ENCODE data around the gene EIF4A3. TPM values are rescaled to one million over a fixed set of nuclear protein-coding genes. Genes with fewer than 3 reads are reported as not detected.
A peak's percentile ranks its signal among the peaks of the same experiment; 100 is the strongest.

The EIF4A3 gene
- total and polyA plus RNA-seq, 12 donors = 16.2 to 51.0 (median 34.3) TPM

DNA sequence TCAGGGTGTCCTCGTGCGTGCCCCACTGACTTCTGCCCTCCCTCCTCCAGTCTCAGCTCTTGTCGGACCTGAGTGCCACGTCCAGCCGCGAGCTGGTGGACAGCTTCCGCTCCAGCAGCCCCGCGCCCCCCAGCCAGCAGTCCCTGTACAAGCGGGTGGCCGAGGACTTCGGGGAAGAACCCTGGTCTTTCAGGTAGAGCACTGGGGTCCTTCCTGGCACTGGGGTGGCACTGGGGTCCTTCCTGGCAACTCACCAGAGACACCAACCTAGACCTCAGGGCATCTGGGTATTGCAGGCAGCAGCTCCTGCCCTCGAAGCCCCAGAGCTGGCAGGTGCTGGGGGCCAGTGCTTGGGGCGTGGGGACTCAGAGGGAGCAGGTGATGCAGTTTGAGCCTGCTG, 48.2 kb upstream of the EIF4A3 start:
- Histone ChIP-seq H3K27me3 (peaks cover 0 to 27% (median 4%) of the 10 kb centered on the region in 7 donors), H3K36me3 (no peaks in the 10 kb centered on the region), H3K4me1 (peaks cover 5 to 24% (median 16%) of the 10 kb centered on the region in 9 donors), H3K27ac (no peak overlapping the region), H3K4me3 (no peak overlapping the region), H3K9me3 (no peaks in the 10 kb centered on the region)
- WGBS, 2 donors = 90 to 92% methylated on average over 14 of the region's 14 CpGs
- no peak for DNase-seq
- TF ChIP-seq, protein P1, sequence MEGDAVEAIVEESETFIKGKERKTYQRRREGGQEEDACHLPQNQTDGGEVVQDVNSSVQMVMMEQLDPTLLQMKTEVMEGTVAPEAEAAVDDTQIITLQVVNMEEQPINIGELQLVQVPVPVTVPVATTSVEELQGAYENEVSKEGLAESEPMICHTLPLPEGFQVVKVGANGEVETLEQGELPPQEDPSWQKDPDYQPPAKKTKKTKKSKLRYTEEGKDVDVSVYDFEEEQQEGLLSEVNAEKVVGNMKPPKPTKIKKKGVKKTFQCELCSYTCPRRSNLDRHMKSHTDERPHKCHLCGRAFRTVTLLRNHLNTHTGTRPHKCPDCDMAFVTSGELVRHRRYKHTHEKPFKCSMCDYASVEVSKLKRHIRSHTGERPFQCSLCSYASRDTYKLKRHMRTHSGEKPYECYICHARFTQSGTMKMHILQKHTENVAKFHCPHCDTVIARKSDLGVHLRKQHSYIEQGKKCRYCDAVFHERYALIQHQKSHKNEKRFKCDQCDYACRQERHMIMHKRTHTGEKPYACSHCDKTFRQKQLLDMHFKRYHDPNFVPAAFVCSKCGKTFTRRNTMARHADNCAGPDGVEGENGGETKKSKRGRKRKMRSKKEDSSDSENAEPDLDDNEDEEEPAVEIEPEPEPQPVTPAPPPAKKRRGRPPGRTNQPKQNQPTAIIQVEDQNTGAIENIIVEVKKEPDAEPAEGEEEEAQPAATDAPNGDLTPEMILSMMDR (IDR thresholded peaks at IDR 0.05) = no peak
- intact Hi-C loops (cut with DNase I) = no loop called here
- ATAC-seq = no peak

DNA sequence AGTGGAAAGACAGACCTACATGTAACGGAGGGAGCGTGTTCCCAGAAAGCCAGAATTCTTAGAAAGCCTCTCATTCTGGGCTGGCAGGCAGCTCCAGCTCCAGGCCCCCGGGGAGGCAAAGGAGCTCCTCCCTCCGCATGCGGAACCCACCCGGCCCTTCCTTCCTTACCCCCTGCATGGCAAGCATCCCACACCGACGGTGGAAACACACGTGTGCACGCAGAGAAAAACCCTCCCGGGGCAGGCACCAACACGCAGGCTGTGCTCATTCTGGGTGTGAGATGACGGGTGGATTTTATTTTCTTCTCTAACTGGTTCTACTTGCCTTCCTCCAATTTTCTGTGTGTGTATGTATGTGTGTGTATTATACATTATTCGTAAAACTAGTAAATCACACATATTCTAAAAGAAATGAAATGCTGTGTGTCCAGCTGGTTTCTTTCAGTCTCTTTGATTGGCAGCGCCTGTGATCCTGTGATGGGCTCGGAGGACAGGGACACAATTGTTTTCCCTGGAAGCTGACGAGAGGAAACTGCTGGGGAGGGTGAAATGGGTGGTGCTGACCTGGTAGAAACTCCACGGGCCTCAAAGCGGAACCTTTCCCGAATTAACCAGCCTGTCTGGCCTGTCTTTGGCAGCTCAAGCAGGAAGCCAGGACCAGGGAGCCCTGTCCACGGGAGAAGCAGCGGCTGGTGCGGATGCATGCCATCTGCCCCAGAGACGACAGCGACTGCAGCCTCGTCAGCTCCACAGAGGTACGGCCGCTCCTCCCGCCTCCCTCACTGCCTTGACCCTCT, 45.1 kb upstream of the EIF4A3 start:
- intact Hi-C loops (cut with DNase I) = no loop called here
- 32 to 48% methylated on average over 29 of the region's 29 CpGs for WGBS, 2 donors
- peaks cover 5 to 43% (median 23%) of the 10 kb centered on the region in 9 donors for H3K4me1 ChIP-seq
- peak in 5 of 8 donors; percentile 43 to 57 (median 49) for ATAC-seq
- peak overlapping the region in 5 of 10 donors; percentile 2 to 27 (median 16) for H3K4me3 ChIP-seq
- peak; percentile 40 to 43 for DNase-seq
- no peaks in the 10 kb centered on the region for H3K9me3 ChIP-seq
- TF ChIP-seq, protein P1 (IDR thresholded peaks at IDR 0.05) = no peak
- peak overlapping the region in 7 of 10 donors; percentile 7 to 65 (median 23) for H3K27ac ChIP-seq
- no peaks in the 10 kb centered on the region for H3K36me3 ChIP-seq
- H3K27me3 ChIP-seq = peaks cover 0 to 38% (median 8%) of the 10 kb centered on the region in 7 donors

DNA sequence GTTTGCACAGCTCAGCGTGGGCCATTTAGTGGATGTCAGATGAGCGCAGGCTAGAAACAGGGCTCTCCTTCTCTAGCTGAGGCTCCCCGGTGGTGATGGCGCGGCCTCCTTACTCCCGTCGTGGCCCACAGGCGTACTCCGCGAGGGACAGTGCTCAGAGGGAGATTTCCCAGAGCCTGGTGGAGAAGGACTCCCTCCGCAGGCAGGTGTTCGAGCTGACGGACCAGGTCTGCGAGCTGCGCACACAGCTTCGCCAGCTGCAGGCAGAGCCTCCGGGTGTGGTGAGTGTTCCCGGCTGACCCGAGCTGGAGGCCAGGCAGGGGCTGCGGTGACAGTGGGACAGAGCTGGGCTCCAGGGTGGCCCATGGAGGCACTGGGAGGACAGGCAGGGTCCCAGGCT, 44.3 kb upstream of the EIF4A3 start:
- Histone ChIP-seq H3K27me3 (peaks cover 0 to 38% (median 8%) of the 10 kb centered on the region in 7 donors), H3K27ac (peak overlapping the region in 1 of 10 donors; percentile 27), H3K4me3 (no peak overlapping the region), H3K9me3 (no peaks in the 10 kb centered on the region), H3K4me1 (peaks cover 5 to 44% (median 23%) of the 10 kb centered on the region in 9 donors), H3K36me3 (no peaks in the 10 kb centered on the region)
- TF ChIP-seq, protein P1 (IDR thresholded peaks at IDR 0.05) = no peak
- ATAC-seq = no peak
- no peak for DNase-seq
- intact Hi-C loops (cut with DNase I) = no loop called here
- WGBS, 2 donors = 79 to 82% methylated on average over 20 of the region's 20 CpGs

DNA sequence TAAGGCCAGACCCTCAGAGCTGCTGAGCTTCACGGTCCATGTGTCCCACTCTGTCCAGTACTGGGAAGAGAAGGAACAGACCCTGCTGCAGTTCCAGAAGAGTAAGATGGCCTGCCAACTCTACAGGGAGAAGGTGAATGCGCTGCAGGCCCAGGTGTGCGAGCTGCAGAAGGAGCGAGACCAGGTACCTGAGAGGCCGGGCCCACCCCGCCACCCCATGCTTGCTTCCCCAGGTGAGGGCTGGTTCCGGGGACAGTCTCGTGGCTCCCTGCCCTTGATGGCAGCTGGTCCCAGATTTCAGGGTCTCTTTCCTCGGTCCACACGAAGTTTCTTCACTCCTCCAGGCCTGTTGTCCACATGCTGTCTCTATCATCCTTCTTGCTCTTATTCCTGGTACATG, 43.8 kb upstream of the EIF4A3 start:
- intact Hi-C loops (cut with DNase I) = no loop called here
- no peak overlapping the region for H3K27ac ChIP-seq
- no peak for ATAC-seq
- peaks cover 0 to 38% (median 8%) of the 10 kb centered on the region in 7 donors for H3K27me3 ChIP-seq
- H3K36me3 ChIP-seq = no peaks in the 10 kb centered on the region
- TF ChIP-seq, protein P1 (IDR thresholded peaks at IDR 0.05) = no peak
- H3K4me3 ChIP-seq = no peak overlapping the region
- no peak for DNase-seq
- WGBS, 2 donors = 91 to 94% methylated on average over 10 of the region's 10 CpGs
- peaks cover 5 to 44% (median 23%) of the 10 kb centered on the region in 9 donors for H3K4me1 ChIP-seq
- H3K9me3 ChIP-seq = no peaks in the 10 kb centered on the region

Measured in heart right ventricle (tissue), 16 donors.